HG02642 (cell line): ENCODE data around the gene ITIH6.
"Not testable (repeated sequence)": the region's sequence is repeated elsewhere in the genome, so short reads cannot be mapped to it uniquely, and the experiment has no call there.

Source experiments
- ATAC-seq: cut with Tn5 transposase; IDR thresholded peaks from one replicate; pipeline ENCODE4 v1.9.1; 2021; ENCODE audit warnings: mild to moderate bottlenecking; ENCODE audit not compliant: unreplicated experiment, poor library complexity

The ITIH6 gene

GRCh38 chrX:54798137-54798536 lies at the start of gene ITIH6:
Gene ITIH6, minus strand, starts transcription at chrX:54798255. Its CDS starts 45 bp downstream, at chrX:54798210.
- ATAC-seq, result no peak

- not testable (repeated sequence) for ATAC-seq
These were observed 49.6 kb upstream of the ITIH6 start for GRCh38 chrX:54847700-54848099.

DNA sequence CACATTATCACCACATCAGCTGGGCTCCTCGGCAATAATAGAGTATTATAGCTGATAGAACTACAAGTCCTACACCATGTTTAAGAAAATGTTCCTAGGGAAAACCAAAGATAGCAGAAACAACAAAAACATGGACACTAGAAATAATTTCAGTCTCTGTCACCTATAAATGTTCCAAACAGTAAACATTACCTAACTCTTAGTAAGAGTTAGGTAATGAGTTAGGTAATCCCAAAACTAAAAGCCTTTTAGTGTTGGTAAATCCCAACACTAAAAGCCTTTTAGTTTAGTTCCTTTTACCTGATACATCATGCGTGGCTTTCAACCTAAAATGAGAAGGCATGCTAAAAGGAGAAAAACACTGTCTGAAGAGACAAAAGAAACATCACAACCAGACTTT lies 45.0 kb upstream of the ITIH6 start:
- ATAC-seq, result no peak

GRCh38 chrX:54842607-54843006 lies 44.6 kb upstream of the ITIH6 start:
- no peak for ATAC-seq

GRCh38 chrX:54841184-54841874 lies 43.3 kb upstream of the ITIH6 start:
- ATAC-seq, result not testable (repeated sequence)

DNA sequence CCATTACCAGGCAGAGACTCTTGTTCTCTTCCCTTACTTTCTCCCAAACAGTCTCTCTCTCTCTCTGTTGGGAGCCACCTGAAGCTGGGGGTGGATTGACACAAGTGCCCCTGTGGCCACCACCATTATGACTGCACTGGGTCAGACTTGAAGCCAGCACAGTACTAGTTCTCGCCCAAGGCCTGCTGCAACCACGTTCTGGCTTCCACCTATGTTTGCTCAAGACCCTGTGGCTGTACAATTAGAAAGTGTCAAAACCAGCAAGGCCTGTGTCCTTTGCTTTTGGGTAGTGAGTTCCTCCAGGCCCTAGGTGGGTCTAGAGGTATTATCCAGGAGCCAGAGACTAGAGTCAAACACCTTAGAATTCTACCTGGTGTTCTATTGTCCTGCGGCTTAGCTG lies 40.5 kb upstream of the ITIH6 start:
- no peak for ATAC-seq

DNA sequence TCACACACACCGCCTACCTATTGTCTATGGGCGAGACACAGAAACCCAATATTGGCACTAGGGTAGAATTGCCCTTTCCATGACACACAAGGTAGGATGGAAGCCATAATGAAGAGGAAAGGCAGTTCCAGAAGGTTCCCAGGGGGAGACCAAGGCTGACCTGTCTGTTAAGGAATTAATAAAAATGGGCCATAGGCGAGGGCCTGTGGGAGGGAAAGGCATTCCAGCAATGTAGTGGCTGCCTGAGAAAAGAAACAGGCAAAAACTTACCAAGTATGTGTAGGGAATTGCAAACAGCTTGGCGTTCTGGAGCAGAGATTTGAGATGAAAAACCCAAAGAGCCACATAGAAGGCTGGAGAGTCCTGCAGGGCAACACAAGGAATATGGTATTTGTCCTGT lies 28.5 kb upstream of the ITIH6 start:
- no peak for ATAC-seq

- no peak for ATAC-seq
These were observed 27.8 kb upstream of the ITIH6 start for GRCh38 chrX:54825716-54826438.

DNA sequence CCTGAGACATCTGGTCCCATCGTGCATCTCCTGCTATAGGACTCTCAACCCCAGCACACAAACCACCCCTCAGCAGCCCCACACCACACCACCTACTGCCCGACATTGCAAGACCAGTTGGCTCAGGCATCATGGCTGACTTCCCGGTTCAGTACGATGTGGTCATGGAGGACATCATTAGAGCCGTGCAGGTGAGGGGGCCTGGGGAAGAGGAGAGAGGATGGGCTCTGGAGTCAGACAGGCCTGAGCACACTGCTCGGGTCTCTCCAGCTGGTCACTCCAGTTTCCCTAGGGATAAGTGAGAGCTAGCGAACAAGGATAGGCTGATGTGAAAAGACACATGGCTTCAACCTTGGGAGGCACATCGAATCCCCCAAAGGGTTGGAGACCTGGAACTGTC lies 26.7 kb upstream of the ITIH6 start:
- ATAC-seq, result no peak

DNA sequence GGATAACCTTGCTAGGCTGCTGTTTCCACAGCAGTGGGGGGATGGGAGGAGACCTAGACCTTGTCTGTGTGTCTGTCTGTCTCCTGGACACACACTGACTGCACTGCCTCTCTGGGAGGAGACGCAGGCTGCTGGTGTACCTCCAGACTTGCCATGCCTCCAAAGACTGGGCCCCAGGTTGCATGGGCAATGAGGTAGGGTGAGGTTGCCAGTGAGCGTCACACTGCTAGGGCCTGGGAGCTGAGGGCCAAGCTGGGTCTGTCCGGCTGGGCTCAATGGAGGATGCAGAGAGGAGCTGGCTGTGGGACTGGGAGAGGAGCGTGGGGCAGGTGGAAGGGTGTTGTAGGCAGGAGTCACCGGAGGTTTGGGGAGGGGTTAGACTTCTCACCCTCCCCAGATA lies 26.1 kb upstream of the ITIH6 start:
- ATAC-seq, result no peak

DNA sequence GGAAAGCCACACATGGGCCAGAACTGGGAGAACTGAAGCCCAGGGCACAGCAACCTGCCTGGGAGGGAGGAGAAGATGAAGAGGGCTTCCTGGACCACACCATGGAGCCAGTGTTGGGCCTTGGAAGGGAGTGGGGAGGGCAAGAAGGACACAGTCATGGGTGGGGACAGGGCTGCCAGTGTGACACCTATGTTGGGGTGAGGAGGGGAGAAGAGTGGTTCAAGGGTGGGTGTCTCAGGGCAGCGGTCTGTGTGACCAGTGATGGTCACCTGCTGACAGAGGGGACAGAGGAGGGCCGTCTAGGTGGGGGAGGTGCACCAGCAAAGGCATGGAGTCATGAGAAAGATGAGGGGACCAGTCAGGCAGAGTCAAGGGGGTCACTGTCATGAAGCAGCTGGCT lies 23.3 kb upstream of the ITIH6 start:
- ATAC-seq, result no peak

DNA sequence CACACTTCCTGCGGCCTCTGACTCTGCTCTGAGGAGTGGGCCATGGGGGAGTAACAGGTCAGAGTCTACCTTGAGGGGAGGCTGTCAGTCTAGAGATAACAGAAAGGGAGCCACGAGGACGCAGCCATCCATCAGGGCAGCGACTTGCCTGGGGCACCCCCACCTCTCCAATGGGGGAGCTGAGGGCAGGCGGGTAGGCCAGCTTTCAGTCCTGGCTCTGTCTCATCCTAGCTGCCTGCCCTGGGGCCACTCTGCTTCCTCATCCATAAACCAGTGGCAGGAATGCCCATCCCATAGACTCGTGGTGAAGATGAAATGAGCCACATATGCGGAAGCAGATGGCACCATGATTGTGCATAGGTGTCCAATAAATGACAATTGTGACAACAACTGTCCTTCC lies 22.7 kb upstream of the ITIH6 start:
- ATAC-seq, result no peak

DNA sequence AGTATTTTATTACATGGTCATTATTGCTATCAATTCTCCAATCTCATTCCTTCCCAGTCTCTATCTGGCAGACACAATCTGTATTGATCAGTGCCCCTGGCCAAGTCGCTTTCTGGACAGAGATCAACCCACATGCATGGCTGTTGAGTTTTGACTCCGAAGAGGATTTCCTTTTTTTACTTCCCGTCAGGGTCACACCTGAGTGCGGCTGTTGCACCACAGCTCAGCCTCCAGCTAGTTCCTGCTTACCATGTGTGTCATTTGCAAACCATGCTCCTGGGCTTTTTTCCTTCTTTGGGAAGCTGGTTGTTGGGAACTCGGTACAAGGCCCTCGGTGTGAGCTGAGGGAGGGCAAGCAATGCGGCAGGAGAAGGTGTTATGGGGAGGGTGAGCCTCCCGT lies 21.1 kb upstream of the ITIH6 start:
- no peak for ATAC-seq

- no peak for ATAC-seq
These were observed 20.2 kb upstream of the ITIH6 start for GRCh38 chrX:54818221-54818620.

DNA sequence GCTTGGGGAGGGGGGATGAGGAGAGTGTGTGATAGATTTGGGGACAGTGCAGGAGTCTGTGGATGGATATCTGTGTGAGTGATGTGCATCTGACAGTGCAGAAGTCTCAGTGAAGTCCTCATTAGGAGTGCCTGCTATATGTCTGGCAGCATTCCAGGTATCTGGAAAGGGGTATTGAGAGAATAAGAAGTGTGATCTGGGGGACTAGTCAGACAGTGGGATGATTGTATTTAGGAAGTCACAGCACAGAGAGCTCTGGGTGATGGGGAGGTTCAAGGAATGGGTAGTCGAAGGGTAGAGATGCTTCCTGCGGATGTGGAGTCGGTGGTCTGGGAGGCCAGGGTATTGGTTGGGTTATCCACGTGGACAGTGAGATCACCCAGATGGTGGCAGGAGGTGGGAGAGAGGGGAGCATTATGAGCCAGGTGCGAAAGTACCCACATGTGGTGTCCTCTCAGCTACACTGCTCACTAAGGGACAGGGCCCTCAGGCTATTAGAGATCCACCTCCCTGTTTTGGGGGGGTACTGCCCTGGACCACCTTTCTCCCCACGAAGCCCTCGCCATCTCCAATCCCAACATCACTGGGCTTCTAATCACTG lies 19.3 kb upstream of the ITIH6 start:
- ATAC-seq, result no peak

DNA sequence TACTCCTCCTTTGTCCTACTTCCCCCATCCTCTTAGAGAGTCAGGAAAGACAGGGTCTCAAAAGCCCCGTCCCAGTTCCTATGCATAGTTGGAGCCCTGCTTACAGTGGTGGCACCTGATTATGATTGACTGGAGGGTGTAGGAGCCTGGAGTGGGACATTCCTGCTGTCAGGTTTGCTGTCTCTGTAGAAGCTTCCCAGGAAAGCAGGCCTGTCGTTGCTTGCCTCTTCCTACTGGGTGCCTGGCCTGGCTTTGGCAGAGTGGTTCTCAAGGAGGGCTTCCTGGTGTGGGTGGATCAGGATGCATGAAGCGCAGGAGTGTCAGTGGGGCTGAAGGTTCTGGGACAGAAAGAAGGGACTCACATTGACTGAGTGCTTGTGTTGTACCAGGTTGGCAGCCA lies 14.3 kb upstream of the ITIH6 start:
- no peak for ATAC-seq

DNA sequence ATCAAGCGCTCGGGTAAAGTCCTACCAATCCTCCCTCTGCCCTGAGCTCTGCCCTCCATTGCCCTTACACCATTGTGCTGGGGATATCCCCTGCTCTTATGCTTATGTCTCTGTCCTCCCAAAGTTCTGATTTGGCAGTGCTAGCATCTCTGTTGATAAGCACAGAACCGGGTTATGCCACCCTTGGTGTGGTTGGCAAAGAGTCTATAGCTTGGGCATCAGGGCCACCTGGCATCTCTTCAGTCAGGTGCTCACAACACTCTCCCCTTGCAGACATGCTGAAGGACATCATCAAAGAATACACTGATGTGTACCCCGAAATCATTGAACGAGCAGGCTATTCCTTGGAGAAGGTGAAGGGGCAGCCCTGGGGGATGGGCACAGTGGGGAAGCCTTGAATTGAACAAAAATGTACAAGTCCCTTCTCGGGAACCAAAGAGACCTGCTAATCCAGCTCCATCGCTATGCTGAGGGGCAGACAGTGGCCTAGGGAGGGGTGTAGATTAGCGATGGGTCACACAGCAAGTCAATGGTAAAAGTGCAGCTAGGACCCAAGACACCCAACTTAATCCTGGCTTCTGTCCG lies 13.3 kb upstream of the ITIH6 start:
- no peak for ATAC-seq

GRCh38 chrX:54810532-54810931 lies 12.5 kb upstream of the ITIH6 start:
- ATAC-seq, result no peak

- peak; percentile 92 for ATAC-seq
These were observed 10.8 kb upstream of the ITIH6 start for GRCh38 chrX:54808605-54809483.

DNA sequence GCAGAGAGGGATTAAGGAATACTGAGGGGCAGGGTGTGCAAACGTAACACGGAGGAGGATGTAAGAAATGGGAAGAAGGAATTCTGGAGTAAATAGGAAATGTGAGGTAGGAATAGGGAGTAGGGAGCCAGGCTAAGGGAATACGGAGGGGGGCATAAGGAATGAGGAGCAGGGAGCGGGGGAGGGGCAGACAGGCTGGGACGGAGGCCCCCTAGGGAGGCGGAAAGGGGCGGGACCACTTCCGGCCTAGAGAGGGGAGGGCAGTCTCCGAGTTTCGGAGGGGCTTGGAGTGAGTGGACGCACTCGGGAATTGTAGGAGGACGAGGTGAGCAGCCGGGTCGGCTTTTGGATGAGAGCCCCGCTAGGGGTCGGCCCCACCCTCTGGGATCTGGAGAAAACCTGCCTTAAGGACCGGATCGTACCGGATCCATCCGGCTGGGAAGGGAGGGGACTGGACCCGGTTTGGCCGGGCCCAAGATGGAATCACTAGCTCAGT lies 10.1 kb upstream of the ITIH6 start:
- ATAC-seq, result peak; percentile 35
